22Rv1 (cell line): ENCODE data around the gene DSCAM.

ENCODE experiments used
- H3K27ac ChIP-seq: fragments of 450-650 bp; 2 replicates; pipeline ENCODE4 v1.5.1; 2017
- ZFX ChIP-seq: fragments of 450-650 bp; IDR thresholded peaks from 2 replicates; pipeline ENCODE4 v1.6.1; 2017; ENCODE audit warnings: antibody characterized with exemption, borderline replicate concordance
- TF ChIP-seq, protein P1 (sequence below): fragments of 450-650 bp; IDR thresholded peaks from 2 replicates; pipeline ENCODE4 v1.5.1; 2017; ENCODE audit warnings: mild to moderate bottlenecking

The DSCAM gene

DNA sequence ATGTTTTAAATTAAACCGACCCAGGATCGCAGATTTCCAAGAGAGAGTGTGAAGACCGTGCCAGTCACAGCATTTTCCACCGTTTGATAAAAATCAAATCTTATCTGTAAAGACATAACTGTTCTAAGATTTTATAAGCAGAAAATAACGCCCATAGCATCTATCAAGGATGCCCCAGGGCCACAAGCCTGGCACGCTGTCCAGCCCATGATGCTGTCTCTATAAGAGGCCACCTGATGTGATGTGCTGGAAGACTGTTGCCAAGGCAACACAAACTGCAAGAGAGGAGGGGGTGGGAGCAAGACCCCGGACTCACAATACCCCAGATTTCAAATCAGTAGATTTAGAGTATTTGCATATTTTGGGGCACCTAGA lies 116.5 kb downstream of the DSCAM start:
- no peak overlapping the region for H3K27ac ChIP-seq
- TF ChIP-seq ZFX = no peak
- TF ChIP-seq, protein P1, sequence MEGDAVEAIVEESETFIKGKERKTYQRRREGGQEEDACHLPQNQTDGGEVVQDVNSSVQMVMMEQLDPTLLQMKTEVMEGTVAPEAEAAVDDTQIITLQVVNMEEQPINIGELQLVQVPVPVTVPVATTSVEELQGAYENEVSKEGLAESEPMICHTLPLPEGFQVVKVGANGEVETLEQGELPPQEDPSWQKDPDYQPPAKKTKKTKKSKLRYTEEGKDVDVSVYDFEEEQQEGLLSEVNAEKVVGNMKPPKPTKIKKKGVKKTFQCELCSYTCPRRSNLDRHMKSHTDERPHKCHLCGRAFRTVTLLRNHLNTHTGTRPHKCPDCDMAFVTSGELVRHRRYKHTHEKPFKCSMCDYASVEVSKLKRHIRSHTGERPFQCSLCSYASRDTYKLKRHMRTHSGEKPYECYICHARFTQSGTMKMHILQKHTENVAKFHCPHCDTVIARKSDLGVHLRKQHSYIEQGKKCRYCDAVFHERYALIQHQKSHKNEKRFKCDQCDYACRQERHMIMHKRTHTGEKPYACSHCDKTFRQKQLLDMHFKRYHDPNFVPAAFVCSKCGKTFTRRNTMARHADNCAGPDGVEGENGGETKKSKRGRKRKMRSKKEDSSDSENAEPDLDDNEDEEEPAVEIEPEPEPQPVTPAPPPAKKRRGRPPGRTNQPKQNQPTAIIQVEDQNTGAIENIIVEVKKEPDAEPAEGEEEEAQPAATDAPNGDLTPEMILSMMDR = no peak

DNA sequence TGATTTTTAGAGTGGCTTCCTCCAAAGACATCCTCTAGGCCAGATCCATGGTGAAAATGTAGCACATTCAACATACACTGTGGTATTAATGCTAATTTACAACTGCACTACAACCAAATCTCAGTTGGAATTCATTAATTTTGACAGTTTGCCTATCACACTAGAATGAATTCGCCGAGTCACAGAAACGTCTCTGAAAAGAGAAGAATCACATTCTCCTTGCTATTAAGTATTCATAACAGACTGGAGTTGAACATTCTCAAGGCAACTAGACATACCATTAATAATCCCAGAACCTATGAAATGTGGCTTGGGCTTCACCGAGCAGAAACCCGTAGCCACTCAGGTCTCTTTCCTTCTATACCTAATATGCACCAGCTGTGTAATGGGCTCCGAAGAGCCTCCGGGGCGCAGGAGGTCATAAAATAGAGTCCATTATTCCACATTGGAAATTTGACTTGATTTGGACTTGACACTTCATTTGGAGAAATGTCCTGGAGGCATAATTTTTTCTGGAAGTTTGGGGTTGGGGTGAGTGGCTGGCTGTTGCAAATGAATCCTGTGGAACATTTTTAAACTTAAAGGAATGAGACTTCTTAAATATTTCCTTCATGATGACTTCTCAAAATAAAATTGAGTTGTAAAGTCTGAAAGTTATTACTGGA lies 117.1 kb downstream of the DSCAM start:
- no peak overlapping the region for H3K27ac ChIP-seq
- TF ChIP-seq, protein P1 = no peak
- no peak for TF ChIP-seq ZFX

- no peak overlapping the region for H3K27ac ChIP-seq
- TF ChIP-seq, protein P1 = no peak
- no peak for TF ChIP-seq ZFX
These were observed 123.0 kb downstream of the DSCAM start for GRCh38 chr21:40723966-40724365.

DNA sequence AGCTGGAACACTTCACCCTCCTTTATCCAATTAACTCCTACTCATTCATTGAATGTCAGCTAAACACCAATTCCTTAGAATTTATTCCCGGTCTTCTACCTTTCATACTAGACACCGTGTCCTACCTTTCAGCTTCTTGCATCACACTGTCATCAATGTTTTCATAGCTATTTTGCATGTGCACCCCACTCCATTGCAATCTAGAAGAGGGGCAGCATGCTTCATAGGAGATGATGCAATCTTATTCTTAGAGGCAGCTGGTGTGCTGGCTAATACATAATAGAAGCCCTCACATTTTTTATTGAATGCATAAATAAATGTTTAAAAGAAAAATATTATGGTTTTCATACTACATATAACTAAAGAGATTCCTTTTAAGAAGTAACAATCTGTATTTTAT lies 123.6 kb downstream of the DSCAM start:
- TF ChIP-seq ZFX = no peak
- TF ChIP-seq, protein P1 = no peak

DNA sequence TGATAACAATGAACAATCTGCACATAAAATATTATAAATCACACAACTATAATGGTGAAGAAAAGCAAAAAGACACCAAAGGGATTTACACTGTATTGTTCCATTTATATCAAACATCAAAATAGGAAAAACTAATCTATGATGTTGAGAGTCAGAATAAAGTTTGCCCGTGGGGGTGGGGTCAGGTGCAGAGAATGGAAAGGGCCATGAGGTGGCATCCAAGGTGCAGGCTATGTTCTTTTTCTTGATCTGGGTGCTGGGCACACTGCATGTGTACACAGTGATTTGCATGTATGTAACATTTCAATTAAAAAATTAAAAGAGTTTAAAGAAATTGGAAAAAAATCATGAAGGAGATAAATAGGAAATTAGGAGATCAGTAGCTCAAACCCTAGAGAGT lies 127.3 kb downstream of the DSCAM start:
- H3K27ac ChIP-seq = no peak overlapping the region
- TF ChIP-seq ZFX = no peak
- TF ChIP-seq, protein P1 = peak; percentile 21; the same call in 1 of the 2 replicates

More for the DNA sequence above, 123.6 kb downstream of the DSCAM start:
- H3K27ac ChIP-seq = no peak overlapping the region

- no peak for TF ChIP-seq ZFX
- TF ChIP-seq, protein P1 = no peak
- no peak overlapping the region for H3K27ac ChIP-seq
These were observed 129.9 kb downstream of the DSCAM start for GRCh38 chr21:40717028-40717427.

- H3K27ac ChIP-seq = no peak overlapping the region
- TF ChIP-seq ZFX = no peak
- TF ChIP-seq, protein P1 = no peak
These were observed 132.4 kb downstream of the DSCAM start for GRCh38 chr21:40714536-40714935.
